HepG2 (cell line): ENCODE measurements around the gene HLCS. TPM values are rescaled to one million over a fixed set of nuclear protein-coding genes. Genes with fewer than 3 reads are reported as not detected.

Experiments used
- ATAC-seq: fragments of 200-7000 bp; cut with Tn5 transposase; 3 replicates; pipeline ENCODE4 v1.9.1; 2020; ENCODE audit warnings: mild to moderate bottlenecking, moderate library complexity
- BruUV-seq: library from RNA; stranded (reverse); fragments of 400-500 nt; replicated peaks from 2 replicates; lab custom pipeline; 2021; lab: Mats Ljungman, UMichigan
- CTCF ChIA-PET: fragments of 300-600 bp; formaldehyde crosslinking; extraction: SDS; loops from one replicate; lab custom pipeline; 2021; ENCODE audit warnings: low total read pairs, inconsistent platforms, low intra/inter-chr PET ratio; lab: Yijun Ruan, JAX
- POLR2A ChIA-PET: fragments of 350-600 bp; sonication (Branson Sonifier 250); formaldehyde crosslinking; loops from one replicate; lab custom pipeline; 2020; ENCODE audit warnings: antibody characterized with exemption, inconsistent platforms; lab: Yijun Ruan, JAX
- DNase-seq: peaks from one replicate; pipeline ENCODE4 v3.0.0-alpha.2; 2015; ENCODE audit warnings: low spot score
- FAIRE-seq: peaks from 3 replicates; lab custom pipeline; 2011; peaks lifted over from hg19 to GRCh38; lab: Jason Lieb, UNC
- H2AFZ ChIP-seq: one replicate; pipeline ENCODE4 v1.6.1; 2011; ENCODE audit warnings: low read length, inconsistent platforms
- H3K27ac ChIP-seq: fragments of 300-600 bp; 3 replicates; pipeline ENCODE4 v1.8.0; 2011; ENCODE audit warnings: mixed run types, mild to moderate bottlenecking, mixed read lengths, low read length, inconsistent platforms; ENCODE audit not compliant: insufficient read depth; ENCODE audit errors: extremely low read length
- H3K27me3 ChIP-seq, 2 experiments: fragments of 200-600 bp in 1 of 2; 2 replicates in 1 of 2; 3 replicates in 1 of 2; pipeline versions ENCODE4 v1.6.0 to v1.8.0; 2011; ENCODE audit warnings: low read length in 2 of 2, mild to moderate bottlenecking in 2 of 2, moderate library complexity in 2 of 2, inconsistent platforms in 1 of 2; ENCODE audit not compliant: insufficient read depth in 2 of 2, control insufficient read depth in 1 of 2
- H3K36me3 ChIP-seq, 2 experiments: fragments of 200-600 bp in 1 of 2; replicated peaks in 1 of 2; 2 replicates in 1 of 2; 3 replicates in 1 of 2; pipeline versions ENCODE4 v1.5.1 to v1.8.0; 2011; ENCODE audit warnings: low read length in 2 of 2, inconsistent platforms in 1 of 2; ENCODE audit not compliant: insufficient read depth in 2 of 2, control insufficient read depth in 1 of 2
- H3K4me1 ChIP-seq: 2 replicates; pipeline ENCODE4 v1.5.1; 2012; ENCODE audit warnings: low read length, inconsistent platforms; ENCODE audit not compliant: insufficient read depth
- H3K4me2 ChIP-seq: 2 replicates; pipeline ENCODE4 v1.6.0; 2011; ENCODE audit warnings: low read depth, low read length, inconsistent platforms
- H3K4me3 ChIP-seq, 3 experiments: fragments of 200-600 bp in 1 of 3; sonication (generic), shearing (Covaris generic) in 1 of 3; replicated peaks in 1 of 3; 2 replicates each; pipeline ENCODE4 v1.5.1; 2011 to 2016; ENCODE audit warnings: low read length in 3 of 3, inconsistent platforms in 2 of 3, low read depth in 2 of 3, mild to moderate bottlenecking in 2 of 3, control low read depth in 1 of 3, mixed read lengths in 1 of 3; ENCODE audit not compliant: insufficient read depth in 1 of 3
- H3K79me2 ChIP-seq: one replicate; pipeline ENCODE4 v1.6.1; 2011; ENCODE audit warnings: low read length, inconsistent platforms; ENCODE audit not compliant: insufficient read depth
- H3K9ac ChIP-seq: 2 replicates; pipeline ENCODE4 v1.6.0; 2011; ENCODE audit warnings: mild to moderate bottlenecking, low read depth, low read length, inconsistent platforms; ENCODE audit not compliant: insufficient read depth
- H3K9me3 ChIP-seq: 2 replicates; pipeline ENCODE4 v1.5.1; 2012; ENCODE audit warnings: mild to moderate bottlenecking, low read length
- H4K20me1 ChIP-seq: 2 replicates; pipeline ENCODE4 v1.6.0; 2011; ENCODE audit warnings: inconsistent platforms, mild to moderate bottlenecking, low read length, moderate library complexity; ENCODE audit not compliant: insufficient read depth
- CEBPB ChIP-seq: IDR thresholded peaks from 2 replicates; pipeline ENCODE4 v1.6.1; 2011; ENCODE audit warnings: low read depth, low read length, improper control_type of control experiment, borderline replicate concordance
- HOMEZ ChIP-seq: IDR thresholded peaks from 2 replicates; pipeline ENCODE4 v1.6.1; 2016; ENCODE audit warnings: low read depth
- MIER2 ChIP-seq: IDR thresholded peaks from 2 replicates; pipeline ENCODE4 v1.6.1; 2016; ENCODE audit warnings: missing biosample characterization, missing genetic modification reagents
- MTA1 ChIP-seq: sonication (generic); formaldehyde crosslinking; IDR thresholded peaks from 2 replicates; pipeline ENCODE4 v1.4.0; 2020; ENCODE audit warnings: missing genetic modification reagents, mild to moderate bottlenecking, borderline replicate concordance
- ZNF234 ChIP-seq: sonication (generic); formaldehyde crosslinking; conservative IDR thresholded peaks from 2 replicates; pipeline ENCODE4 v1.5.1; 2020; ENCODE audit warnings: mild to moderate bottlenecking, missing genetic modification reagents
- ZNF431 ChIP-seq: sonication (generic); formaldehyde crosslinking; IDR thresholded peaks from 2 replicates; pipeline ENCODE4 v1.9.0; 2022; ENCODE audit warnings: missing genetic modification reagents, low read depth, mild to moderate bottlenecking, borderline replicate concordance
- ZNF567 ChIP-seq: sonication (generic); formaldehyde crosslinking; IDR thresholded peaks from 2 replicates; pipeline ENCODE4 v1.8.1; 2023; ENCODE audit warnings: mild to moderate bottlenecking, missing genetic modification reagents, borderline replicate concordance
- ZNF878 ChIP-seq: sonication (generic); formaldehyde crosslinking; IDR thresholded peaks from 2 replicates; pipeline ENCODE4 v1.8.1; 2023; ENCODE audit warnings: mild to moderate bottlenecking, missing genetic modification reagents, moderate library complexity
- WGBS: methylation state at CpG from one replicate; pipeline ENCODE4 v1.1.6; 2017; ENCODE audit warnings: low lambda C conversion rate; 5-methylcytosine and 5-hydroxymethylcytosine counted together
- in situ Hi-C: cut with HindIII; loops from 2 replicates; pipeline ENCODE4 v1.10.0; 2017; ENCODE audit warnings: low pct_unique_long_range_greater_than_20kb; ENCODE audit not compliant: extremely low pct_ligation_motif_present
- intact Hi-C: fragments of 100-400 bp; cut with micrococcal nuclease; formaldehyde crosslinking; loops from one replicate; pipeline ENCODE4 v1.10.0; 2022; ENCODE audit not compliant: unreplicated experiment
- polyA plus RNA-seq, 8 experiments: library from polyadenylated mRNA; depleted of rRNA in 3 of 8; stranded (reverse) in 7 of 8; unstranded in 1 of 8; fragments of >200 nt; fragmentation: Illumina TruSeq in 4 of 8; extraction: Trizol in 4 of 8; gene quantifications; 2 replicates each; pipeline versions ENCODE4 v1.2.1 to v1.2.3, GENCODE V29; 2011 to 2016; ENCODE audit warnings: low read depth in 4 of 8, missing spikeins in 1 of 8, mixed read lengths in 1 of 8; ENCODE audit not compliant: insufficient read depth in 1 of 8
- total RNA-seq, 5 experiments: library from RNA; depleted of rRNA; stranded (reverse); fragments of >200 nt; fragmentation: Illumina TruSeq; extraction: Trizol; gene quantifications; 2 replicates each; pipeline ENCODE4 v1.2.3, GENCODE V29; 2016; ENCODE audit warnings: low read depth in 1 of 5
- TF ChIP-seq, protein P1 (sequence below): sonication (generic); formaldehyde crosslinking; IDR thresholded peaks from 2 replicates; pipeline ENCODE4; 2020; ENCODE audit warnings: missing genetic modification reagents, mild to moderate bottlenecking, borderline replicate concordance
- TF ChIP-seq, protein P2 (sequence below): sonication (generic); formaldehyde crosslinking; IDR thresholded peaks from 2 replicates; pipeline ENCODE4 v1.4.0; 2020; ENCODE audit warnings: mild to moderate bottlenecking, missing genetic modification reagents

Gene HLCS
- total and polyA plus RNA-seq, 2 of the 13 experiments (the other 11 are each of a cell fraction or from before 2014, with no cell fraction given) = 7.9 to 12.3 TPM

- TF ChIP-seq CEBPB (peak; percentile 74), HOMEZ (CRISPR knock-in tag) (no peak)
- H3K4me1 ChIP-seq = peaks cover 12% of the 10 kb centered on the region
- ChIA-PET CTCF (no interaction called here), POLR2A (no interaction called here)
- FAIRE-seq = no peak
- in situ Hi-C loops (no loop called here), intact Hi-C loops (no loop called here)
- 92% methylated on average over 16 of the region's 16 CpGs for WGBS
- DNase-seq = peak; percentile 21
- no peaks in the 10 kb centered on the region for H3K9me3 ChIP-seq
- no peak overlapping the region for H3K4me3 ChIP-seq
- BruUV-seq = no TSS peak
- no peak for ATAC-seq
- no peaks in the 10 kb centered on the region for H3K27me3 ChIP-seq
- no peaks in the 10 kb centered on the region for H3K36me3 ChIP-seq
- no peaks in the 10 kb centered on the region for H4K20me1 ChIP-seq
- H3K27ac ChIP-seq = peak overlapping the region; percentile 24
- H3K4me2 ChIP-seq = no peak overlapping the region
- no peak overlapping the region for H3K9ac ChIP-seq
- no peak overlapping the region for H2AFZ ChIP-seq
- no peaks in the 10 kb centered on the region for H3K79me2 ChIP-seq
Measured at GRCh38 chr21:36909901-36910561, 56.4 kb downstream of the HLCS start.

DNA sequence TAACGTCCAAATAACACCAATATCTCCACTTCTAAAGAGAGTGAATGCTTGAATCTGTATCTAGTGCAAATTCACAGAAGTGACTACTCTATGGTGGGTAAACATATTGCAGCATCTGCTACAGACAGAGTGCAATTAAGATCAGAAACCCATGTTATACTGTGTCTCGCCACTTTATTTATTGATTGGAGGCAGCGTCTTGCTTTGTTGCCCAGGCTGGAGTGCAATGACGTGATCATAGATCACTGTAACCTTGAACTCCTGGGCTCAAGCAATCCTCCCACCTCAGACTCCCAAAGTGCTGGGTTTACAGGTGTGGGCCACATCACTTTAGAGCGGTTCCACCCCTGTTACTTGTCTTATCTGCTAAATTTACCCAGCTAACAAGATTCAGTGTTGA, 57.0 kb downstream of the HLCS start:
- WGBS = 67% methylated on average over 4 of the region's 5 CpGs
- no peak for DNase-seq
- H3K27ac ChIP-seq = peak overlapping the region; percentile 24
- H3K4me2 ChIP-seq = no peak overlapping the region
- H3K27me3 ChIP-seq = no peaks in the 10 kb centered on the region
- H3K9ac ChIP-seq = no peak overlapping the region
- POLR2A ChIA-PET = no interaction called here
- H3K4me3 ChIP-seq = no peak overlapping the region
- H2AFZ ChIP-seq = no peak overlapping the region
- in situ Hi-C loops = no loop called here
- intact Hi-C loops = no loop called here
- BruUV-seq = no TSS peak
- ATAC-seq = peak; percentile 35; the same call in 1 of the 3 replicates
- H3K36me3 ChIP-seq = no peaks in the 10 kb centered on the region
- no peak for FAIRE-seq
- H3K9me3 ChIP-seq = no peaks in the 10 kb centered on the region
- H3K79me2 ChIP-seq = no peaks in the 10 kb centered on the region
- H4K20me1 ChIP-seq = no peaks in the 10 kb centered on the region
- CTCF ChIA-PET = no interaction called here
- H3K4me1 ChIP-seq = peaks cover 12% of the 10 kb centered on the region
- TF ChIP-seq ZNF567 (CRISPR knock-in tag) (no peak), ZNF234 (no peak), MTA1 (CRISPR knock-in tag) (no peak), ZNF431 (CRISPR knock-in tag) (no peak), MIER2 (CRISPR knock-in tag) (no peak), ZNF878 (no peak)
- TF ChIP-seq, protein P1, sequence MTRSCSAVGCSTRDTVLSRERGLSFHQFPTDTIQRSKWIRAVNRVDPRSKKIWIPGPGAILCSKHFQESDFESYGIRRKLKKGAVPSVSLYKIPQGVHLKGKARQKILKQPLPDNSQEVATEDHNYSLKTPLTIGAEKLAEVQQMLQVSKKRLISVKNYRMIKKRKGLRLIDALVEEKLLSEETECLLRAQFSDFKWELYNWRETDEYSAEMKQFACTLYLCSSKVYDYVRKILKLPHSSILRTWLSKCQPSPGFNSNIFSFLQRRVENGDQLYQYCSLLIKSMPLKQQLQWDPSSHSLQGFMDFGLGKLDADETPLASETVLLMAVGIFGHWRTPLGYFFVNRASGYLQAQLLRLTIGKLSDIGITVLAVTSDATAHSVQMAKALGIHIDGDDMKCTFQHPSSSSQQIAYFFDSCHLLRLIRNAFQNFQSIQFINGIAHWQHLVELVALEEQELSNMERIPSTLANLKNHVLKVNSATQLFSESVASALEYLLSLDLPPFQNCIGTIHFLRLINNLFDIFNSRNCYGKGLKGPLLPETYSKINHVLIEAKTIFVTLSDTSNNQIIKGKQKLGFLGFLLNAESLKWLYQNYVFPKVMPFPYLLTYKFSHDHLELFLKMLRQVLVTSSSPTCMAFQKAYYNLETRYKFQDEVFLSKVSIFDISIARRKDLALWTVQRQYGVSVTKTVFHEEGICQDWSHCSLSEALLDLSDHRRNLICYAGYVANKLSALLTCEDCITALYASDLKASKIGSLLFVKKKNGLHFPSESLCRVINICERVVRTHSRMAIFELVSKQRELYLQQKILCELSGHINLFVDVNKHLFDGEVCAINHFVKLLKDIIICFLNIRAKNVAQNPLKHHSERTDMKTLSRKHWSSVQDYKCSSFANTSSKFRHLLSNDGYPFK (CRISPR knock-in tag) = no peak
- TF ChIP-seq, protein P2, sequence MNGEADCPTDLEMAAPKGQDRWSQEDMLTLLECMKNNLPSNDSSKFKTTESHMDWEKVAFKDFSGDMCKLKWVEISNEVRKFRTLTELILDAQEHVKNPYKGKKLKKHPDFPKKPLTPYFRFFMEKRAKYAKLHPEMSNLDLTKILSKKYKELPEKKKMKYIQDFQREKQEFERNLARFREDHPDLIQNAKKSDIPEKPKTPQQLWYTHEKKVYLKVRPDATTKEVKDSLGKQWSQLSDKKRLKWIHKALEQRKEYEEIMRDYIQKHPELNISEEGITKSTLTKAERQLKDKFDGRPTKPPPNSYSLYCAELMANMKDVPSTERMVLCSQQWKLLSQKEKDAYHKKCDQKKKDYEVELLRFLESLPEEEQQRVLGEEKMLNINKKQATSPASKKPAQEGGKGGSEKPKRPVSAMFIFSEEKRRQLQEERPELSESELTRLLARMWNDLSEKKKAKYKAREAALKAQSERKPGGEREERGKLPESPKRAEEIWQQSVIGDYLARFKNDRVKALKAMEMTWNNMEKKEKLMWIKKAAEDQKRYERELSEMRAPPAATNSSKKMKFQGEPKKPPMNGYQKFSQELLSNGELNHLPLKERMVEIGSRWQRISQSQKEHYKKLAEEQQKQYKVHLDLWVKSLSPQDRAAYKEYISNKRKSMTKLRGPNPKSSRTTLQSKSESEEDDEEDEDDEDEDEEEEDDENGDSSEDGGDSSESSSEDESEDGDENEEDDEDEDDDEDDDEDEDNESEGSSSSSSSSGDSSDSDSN (CRISPR knock-in tag) = no peak
